Measurements from ENCODE around the gene FBXO38. TPM values are rescaled to one million over a fixed set of nuclear protein-coding genes. Genes with fewer than 3 reads are reported as not detected.
A peak's percentile ranks its signal among the peaks of the same experiment; 100 is the strongest.

The FBXO38 gene
- total RNA-seq, 1 donor from 2014 or later: 32.9 TPM

- Histone ChIP-seq H3K27me3 (ENCODE audit: control insufficient read depth, insufficient read depth, low read length) (no peaks in the 10 kb centered on the region), H3K36me3 (ENCODE audit: control insufficient read depth, insufficient read depth, low read length) (peaks cover 12% of the 10 kb centered on the region), H3K4me3 (ENCODE audit: low read depth, low read length) (no peak overlapping the region)
- FAIRE-seq: no peak
- DNase-seq (ENCODE audit: low read depth): no peak
- TF ChIP-seq, protein P1, sequence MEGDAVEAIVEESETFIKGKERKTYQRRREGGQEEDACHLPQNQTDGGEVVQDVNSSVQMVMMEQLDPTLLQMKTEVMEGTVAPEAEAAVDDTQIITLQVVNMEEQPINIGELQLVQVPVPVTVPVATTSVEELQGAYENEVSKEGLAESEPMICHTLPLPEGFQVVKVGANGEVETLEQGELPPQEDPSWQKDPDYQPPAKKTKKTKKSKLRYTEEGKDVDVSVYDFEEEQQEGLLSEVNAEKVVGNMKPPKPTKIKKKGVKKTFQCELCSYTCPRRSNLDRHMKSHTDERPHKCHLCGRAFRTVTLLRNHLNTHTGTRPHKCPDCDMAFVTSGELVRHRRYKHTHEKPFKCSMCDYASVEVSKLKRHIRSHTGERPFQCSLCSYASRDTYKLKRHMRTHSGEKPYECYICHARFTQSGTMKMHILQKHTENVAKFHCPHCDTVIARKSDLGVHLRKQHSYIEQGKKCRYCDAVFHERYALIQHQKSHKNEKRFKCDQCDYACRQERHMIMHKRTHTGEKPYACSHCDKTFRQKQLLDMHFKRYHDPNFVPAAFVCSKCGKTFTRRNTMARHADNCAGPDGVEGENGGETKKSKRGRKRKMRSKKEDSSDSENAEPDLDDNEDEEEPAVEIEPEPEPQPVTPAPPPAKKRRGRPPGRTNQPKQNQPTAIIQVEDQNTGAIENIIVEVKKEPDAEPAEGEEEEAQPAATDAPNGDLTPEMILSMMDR (IDR thresholded peaks at IDR 0.05; ENCODE audit: insufficient read depth, low read length, severe bottlenecking): no peak
Observed at GRCh38 chr5:148406406-148406805, 22.6 kb downstream of the FBXO38 start.

- FAIRE-seq: no peak
- H3K4me3 ChIP-seq (ENCODE audit: low read depth, low read length): no peak overlapping the region
- no peaks in the 10 kb centered on the region for H3K27me3 ChIP-seq (ENCODE audit: control insufficient read depth, insufficient read depth, low read length)
- H3K36me3 ChIP-seq (ENCODE audit: control insufficient read depth, insufficient read depth, low read length): peaks cover 7% of the 10 kb centered on the region
- TF ChIP-seq, protein P1 (IDR thresholded peaks at IDR 0.05; ENCODE audit: insufficient read depth, low read length, severe bottlenecking): no peak
- no peak for DNase-seq (ENCODE audit: low read depth)
Observed at GRCh38 chr5:148408092-148408491, 24.3 kb downstream of the FBXO38 start.

- DNase-seq (ENCODE audit: low read depth) (no peak), FAIRE-seq (no peak)
- no peak overlapping the region for H3K4me3 ChIP-seq (ENCODE audit: low read depth, low read length)
- peaks cover 7% of the 10 kb centered on the region for H3K36me3 ChIP-seq (ENCODE audit: control insufficient read depth, insufficient read depth, low read length)
- H3K27me3 ChIP-seq (ENCODE audit: control insufficient read depth, insufficient read depth, low read length): no peaks in the 10 kb centered on the region
- TF ChIP-seq, protein P1 (IDR thresholded peaks at IDR 0.05; ENCODE audit: insufficient read depth, low read length, severe bottlenecking): no peak
Observed at GRCh38 chr5:148412124-148412523, 28.4 kb downstream of the FBXO38 start.

- TF ChIP-seq, protein P1 (IDR thresholded peaks at IDR 0.05; ENCODE audit: insufficient read depth, low read length, severe bottlenecking): no peak
- Histone ChIP-seq H3K4me3 (ENCODE audit: low read depth, low read length) (no peak overlapping the region), H3K36me3 (ENCODE audit: control insufficient read depth, insufficient read depth, low read length) (peaks cover 10% of the 10 kb centered on the region), H3K27me3 (ENCODE audit: control insufficient read depth, insufficient read depth, low read length) (no peaks in the 10 kb centered on the region)
- no peak for FAIRE-seq
- no peak for DNase-seq (ENCODE audit: low read depth)
Observed at GRCh38 chr5:148414833-148415232, 31.1 kb downstream of the FBXO38 start.

GRCh38 chr5:148416416-148416815, 32.7 kb downstream of the FBXO38 start:
- H3K27me3 ChIP-seq (ENCODE audit: control insufficient read depth, insufficient read depth, low read length): no peaks in the 10 kb centered on the region
- FAIRE-seq: no peak
- peaks cover 6% of the 10 kb centered on the region for H3K36me3 ChIP-seq (ENCODE audit: control insufficient read depth, insufficient read depth, low read length)
- TF ChIP-seq, protein P1 (IDR thresholded peaks at IDR 0.05; ENCODE audit: insufficient read depth, low read length, severe bottlenecking): no peak
- H3K4me3 ChIP-seq (ENCODE audit: low read depth, low read length): no peak overlapping the region
- no peak for DNase-seq (ENCODE audit: low read depth)

DNA sequence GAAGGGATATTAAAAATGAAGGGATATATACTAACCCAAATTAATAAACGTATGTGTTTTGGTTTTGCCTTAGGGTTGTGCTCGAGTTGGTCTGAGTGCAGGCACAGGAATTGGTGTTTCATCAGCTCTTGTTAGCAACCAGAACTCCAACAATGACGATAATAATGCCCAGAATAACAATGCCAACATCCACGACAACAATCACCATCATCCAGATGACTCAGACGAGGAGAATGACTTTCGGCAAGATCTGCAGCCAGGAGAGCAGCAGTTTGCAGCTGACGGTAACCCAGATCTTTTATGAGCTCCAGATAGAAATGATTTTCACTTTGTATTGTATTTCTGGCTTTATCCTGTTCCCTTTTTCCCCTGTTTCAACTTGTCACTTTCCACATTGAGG, 33.2 kb downstream of the FBXO38 start:
- TF ChIP-seq, protein P1 (IDR thresholded peaks at IDR 0.05; ENCODE audit: insufficient read depth, low read length, severe bottlenecking): no peak
- Histone ChIP-seq H3K36me3 (ENCODE audit: control insufficient read depth, insufficient read depth, low read length) (peaks cover 6% of the 10 kb centered on the region), H3K4me3 (ENCODE audit: low read depth, low read length) (no peak overlapping the region), H3K27me3 (ENCODE audit: control insufficient read depth, insufficient read depth, low read length) (no peaks in the 10 kb centered on the region)
- no peak for FAIRE-seq
- peak; percentile 18 for DNase-seq (ENCODE audit: low read depth)

Measured in bronchial epithelial cell (primary cell).